GM12872 (cell line): ENCODE data around the gene KCND1.

ENCODE experiments used
- TF ChIP-seq, protein P1 (sequence below): IDR thresholded peaks from 3 replicates; pipeline ENCODE4 v1.5.1; 2011; ENCODE audit warnings: low read depth, mild to moderate bottlenecking, low read length, moderate library complexity; ENCODE audit not compliant: insufficient read depth

Gene KCND1

DNA sequence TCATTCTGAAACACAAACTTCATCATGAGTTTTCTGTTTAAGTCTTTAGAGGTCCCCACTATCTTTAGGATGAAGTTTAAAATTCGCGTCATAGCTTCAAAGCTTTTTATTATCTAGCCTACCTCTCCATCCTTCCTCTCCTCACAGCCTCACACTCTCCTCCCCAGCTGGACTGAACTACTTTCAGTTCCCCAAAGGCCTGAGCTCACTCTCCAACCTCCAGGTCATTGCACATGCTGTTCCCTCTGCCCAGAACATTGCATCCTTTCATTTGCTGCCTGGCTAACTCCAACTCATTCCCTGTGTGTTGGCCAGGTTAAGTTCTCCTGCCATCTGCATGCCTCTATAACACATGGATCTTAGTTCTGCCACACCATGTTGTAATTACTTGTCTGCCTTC, 11.4 kb downstream of the KCND1 start:
- TF ChIP-seq, protein P1, sequence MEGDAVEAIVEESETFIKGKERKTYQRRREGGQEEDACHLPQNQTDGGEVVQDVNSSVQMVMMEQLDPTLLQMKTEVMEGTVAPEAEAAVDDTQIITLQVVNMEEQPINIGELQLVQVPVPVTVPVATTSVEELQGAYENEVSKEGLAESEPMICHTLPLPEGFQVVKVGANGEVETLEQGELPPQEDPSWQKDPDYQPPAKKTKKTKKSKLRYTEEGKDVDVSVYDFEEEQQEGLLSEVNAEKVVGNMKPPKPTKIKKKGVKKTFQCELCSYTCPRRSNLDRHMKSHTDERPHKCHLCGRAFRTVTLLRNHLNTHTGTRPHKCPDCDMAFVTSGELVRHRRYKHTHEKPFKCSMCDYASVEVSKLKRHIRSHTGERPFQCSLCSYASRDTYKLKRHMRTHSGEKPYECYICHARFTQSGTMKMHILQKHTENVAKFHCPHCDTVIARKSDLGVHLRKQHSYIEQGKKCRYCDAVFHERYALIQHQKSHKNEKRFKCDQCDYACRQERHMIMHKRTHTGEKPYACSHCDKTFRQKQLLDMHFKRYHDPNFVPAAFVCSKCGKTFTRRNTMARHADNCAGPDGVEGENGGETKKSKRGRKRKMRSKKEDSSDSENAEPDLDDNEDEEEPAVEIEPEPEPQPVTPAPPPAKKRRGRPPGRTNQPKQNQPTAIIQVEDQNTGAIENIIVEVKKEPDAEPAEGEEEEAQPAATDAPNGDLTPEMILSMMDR: no peak

DNA sequence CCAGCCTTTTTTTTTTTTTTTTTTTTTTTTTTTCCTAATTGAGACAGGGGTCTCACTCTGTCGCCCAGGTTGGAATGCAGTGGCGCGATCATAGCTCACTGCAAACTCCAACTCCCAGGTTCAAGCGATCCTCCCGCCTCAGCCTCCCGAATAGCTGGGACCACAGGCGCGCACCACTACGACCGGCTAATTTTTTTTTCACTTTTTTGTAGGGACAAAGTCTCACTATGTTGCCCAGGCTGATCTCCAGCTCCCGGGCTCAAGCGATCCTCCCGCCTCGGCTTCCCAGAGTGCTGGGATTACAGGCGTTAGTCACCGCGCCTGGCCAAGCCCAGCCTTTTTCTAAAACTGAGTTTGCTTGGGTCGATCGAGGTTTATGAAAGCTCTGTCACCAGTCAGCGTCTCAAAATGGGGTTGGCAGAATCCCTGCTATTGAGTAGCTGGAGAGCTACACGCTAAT, 13.0 kb downstream of the KCND1 start:
- TF ChIP-seq, protein P1: no peak

DNA sequence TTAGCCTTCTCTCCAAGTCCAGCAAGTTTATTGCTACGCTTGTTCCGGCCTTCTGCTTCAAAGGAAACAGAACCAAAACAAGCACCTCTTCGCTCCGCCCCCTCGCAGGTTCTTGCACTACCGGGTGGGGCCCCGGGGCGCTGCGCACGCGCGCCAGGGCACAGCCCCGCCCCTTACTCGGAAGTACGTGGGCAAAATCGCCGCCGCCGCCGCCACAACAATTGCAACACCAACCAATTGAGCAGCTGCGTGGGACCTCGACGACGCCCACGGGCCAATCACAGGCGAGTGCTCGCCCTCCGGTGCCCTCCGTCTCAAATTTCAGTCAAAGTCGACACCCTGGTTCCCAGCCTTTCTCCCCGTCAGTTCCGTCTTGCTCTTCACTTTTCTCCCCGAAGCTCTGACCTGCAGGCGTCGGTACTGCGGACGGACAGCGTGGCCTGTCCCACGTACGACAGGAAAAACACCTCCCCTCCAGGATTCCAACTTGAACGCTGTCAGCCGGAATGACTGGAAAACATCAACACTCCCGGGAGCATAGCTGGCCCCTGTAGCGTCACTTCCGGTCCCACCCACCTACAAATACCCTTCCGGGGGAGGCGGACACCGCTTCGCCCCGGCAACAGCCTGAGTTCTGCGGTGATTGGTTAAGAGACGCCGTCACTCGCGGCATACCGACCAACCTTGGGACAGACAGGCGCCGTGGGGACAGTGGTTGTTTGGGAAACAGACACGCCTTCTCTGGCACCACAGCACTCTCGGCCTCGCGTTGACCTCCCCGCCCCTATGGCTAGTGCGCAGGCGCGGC, 13.6 kb downstream of the KCND1 start:
- TF ChIP-seq, protein P1: no peak

DNA sequence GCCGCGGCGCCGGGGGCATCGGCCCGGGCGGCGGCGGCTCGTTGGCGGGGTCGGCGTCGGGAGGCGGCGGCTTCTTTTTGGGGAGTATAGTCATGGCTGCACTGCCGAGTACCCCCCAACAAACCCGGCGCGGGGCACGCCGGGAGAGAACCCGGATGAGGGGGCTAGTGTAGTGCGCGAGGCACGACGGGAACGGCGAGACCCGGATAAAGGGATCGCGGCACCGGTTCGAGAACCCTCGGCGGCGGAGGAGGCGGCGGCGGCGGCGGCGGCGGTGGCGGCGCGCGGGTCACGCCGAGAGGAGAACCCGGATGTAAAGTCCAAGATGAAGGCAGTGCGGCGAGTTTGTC, 14.2 kb downstream of the KCND1 start, which contains the start of gene OTUD5:
OTUD5 (minus strand) TSS at position 131 of the 350 bp plus-strand sequence; CDS start at position 94, 37 bp downstream.
- TF ChIP-seq, protein P1: no peak

DNA sequence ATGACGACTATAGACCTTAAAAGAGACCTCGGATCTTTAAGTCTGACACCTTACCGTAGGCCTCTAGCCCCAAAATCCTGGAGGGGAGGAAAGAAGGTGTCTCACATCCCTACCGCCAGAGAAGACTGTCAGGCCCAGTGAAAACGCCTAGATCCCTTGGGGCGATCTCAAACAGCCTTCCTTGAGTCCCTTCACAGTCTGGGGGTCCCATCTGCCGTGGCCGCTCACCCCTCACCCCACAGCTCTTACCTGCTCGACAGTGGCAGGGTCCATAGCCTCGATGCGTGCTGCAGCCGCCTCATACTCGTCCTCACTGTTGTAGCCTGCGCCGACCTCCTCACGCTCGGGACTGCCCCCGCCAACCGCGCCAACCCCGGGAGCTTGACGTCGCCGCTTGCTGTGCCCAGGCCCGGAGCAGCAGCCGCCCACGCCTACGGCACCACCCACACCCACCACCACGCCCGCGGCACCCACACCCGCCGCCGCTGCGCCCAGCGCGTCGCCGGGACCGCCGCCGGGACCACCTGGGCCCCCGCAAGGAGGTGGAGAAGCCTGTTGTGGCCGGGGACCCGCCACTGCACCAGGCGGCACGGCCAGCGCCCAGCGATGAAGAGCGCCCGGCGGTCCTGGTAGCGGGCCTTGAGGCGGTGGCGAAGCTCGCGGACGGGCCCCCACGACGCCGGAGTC, 14.8 kb downstream of the KCND1 start:
- TF ChIP-seq, protein P1: no peak

DNA sequence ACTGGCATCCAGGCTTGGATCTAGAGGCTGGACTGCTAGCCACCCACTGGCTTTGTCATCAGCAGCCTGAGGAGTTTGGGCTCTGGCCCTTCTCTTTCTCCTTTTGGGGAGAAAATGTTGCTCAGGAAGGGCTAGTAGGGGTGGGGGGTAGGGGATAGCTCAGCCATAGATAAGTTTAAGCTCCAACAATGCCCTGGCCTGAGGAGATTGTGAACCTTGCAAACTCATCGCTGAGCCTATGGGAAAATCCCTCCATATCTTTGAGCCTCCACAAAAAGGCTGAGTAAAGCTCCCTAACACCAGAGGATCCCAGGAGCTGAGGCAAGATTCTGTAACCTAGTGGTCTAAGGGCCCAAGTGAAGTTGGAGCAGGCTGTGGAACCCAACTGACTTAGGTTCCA, 23.1 kb downstream of the KCND1 start:
- TF ChIP-seq, protein P1: no peak

DNA sequence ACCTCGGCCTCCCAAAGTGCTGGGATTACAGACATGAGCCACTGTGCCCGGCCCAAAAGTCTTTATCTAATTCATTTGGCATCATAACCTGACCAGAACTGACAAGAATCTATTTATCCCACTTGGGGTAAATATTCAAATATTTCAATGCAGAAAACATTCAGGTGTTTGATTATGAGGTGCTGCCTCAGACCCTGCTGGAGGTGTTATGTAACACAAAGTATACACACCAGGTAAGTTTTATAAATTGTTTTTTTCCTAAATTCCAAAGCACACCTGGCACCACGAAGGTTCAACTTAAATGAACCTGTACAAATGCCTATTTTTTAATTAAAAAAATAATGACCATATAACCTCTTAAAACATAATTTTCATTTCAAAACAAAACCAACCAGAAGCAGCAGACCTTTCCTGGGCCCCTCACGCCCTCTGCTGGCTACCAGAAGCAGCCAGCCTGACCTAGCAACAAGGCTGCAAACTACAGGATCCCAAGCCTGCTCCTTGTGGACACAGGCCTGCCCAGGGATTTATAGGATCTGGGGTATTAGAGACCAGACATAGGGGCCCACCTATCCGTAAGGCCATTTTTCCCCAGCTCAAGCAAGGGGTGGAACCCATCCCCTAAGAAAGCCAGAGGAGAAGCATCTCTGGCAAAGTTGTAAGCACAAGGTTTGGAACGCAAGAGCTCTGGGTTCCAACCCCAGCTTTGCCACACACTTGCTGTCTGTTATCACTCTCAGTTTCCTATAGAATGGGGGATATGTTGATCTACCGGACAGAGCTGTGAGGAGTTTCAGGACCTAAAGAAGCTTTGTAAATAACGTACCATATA, 25.9 kb downstream of the KCND1 start:
- TF ChIP-seq, protein P1: peak; percentile 69
